Trophoblast cell (in vitro differentiated cells and primary cell): Measurements from ENCODE around the gene C5AR2.

ENCODE experiments used
- DNase-seq, 2 donors: peaks; one replicate each; pipeline ENCODE4 v3.0.0-alpha.2; 2016
- H2AFZ ChIP-seq: 2 replicates; pipeline ENCODE4 v1.6.1; 2013; ENCODE audit warnings: low read length, moderate library complexity, mild to moderate bottlenecking; ENCODE audit not compliant: insufficient read depth, poor library complexity
- H2AK5ac ChIP-seq: 2 replicates; pipeline ENCODE4 v1.6.1; 2013; ENCODE audit warnings: mild to moderate bottlenecking, low read length
- H2BK120ac ChIP-seq: 2 replicates; pipeline ENCODE4 v1.6.1; 2013; ENCODE audit warnings: low read length, mild to moderate bottlenecking, moderate library complexity; ENCODE audit not compliant: insufficient read depth, poor library complexity
- H2BK12ac ChIP-seq: 2 replicates; pipeline ENCODE4 v1.6.1; 2013; ENCODE audit warnings: mild to moderate bottlenecking, low read length, moderate library complexity
- H2BK5ac ChIP-seq: 2 replicates; pipeline ENCODE4 v1.6.1; 2013; ENCODE audit warnings: low read length, low read depth, moderate library complexity, mild to moderate bottlenecking; ENCODE audit not compliant: poor library complexity
- H3K14ac ChIP-seq: 2 replicates; pipeline ENCODE4 v1.6.1; 2013; ENCODE audit warnings: mild to moderate bottlenecking, low read length
- H3K18ac ChIP-seq: 2 replicates; pipeline ENCODE4 v1.6.1; 2013; ENCODE audit warnings: mild to moderate bottlenecking, low read length
- H3K23ac ChIP-seq: 2 replicates; pipeline ENCODE4 v1.6.1; 2013; ENCODE audit warnings: low read length
- H3K27ac ChIP-seq: 2 replicates; pipeline ENCODE4 v1.5.1; 2013; ENCODE audit warnings: low read depth, mild to moderate bottlenecking, inconsistent platforms, low read length, moderate library complexity
- H3K27me3 ChIP-seq: 2 replicates; pipeline ENCODE4 v1.6.1; 2013; ENCODE audit warnings: inconsistent platforms, mild to moderate bottlenecking, low read length, moderate library complexity; ENCODE audit not compliant: insufficient read depth
- H3K36me3 ChIP-seq, 2 experiments: 1 replicate in 1 of 2; 2 replicates in 1 of 2; pipeline ENCODE4 v1.6.1; 2013; ENCODE audit warnings: low read length in 2 of 2, mild to moderate bottlenecking in 2 of 2, moderate library complexity in 1 of 2; ENCODE audit not compliant: insufficient read depth in 2 of 2, control insufficient read depth in 1 of 2
- H3K4ac ChIP-seq: 2 replicates; pipeline ENCODE4 v1.6.1; 2013; ENCODE audit warnings: low read depth, mild to moderate bottlenecking, low read length, moderate library complexity
- H3K4me1 ChIP-seq, 2 experiments: 1 replicate in 1 of 2; 2 replicates in 1 of 2; pipeline ENCODE4 v1.6.1; 2013; ENCODE audit warnings: low read length in 2 of 2, mild to moderate bottlenecking in 2 of 2, moderate library complexity in 1 of 2; ENCODE audit not compliant: insufficient read depth in 2 of 2, control insufficient read depth in 1 of 2
- H3K4me2 ChIP-seq: 2 replicates; pipeline ENCODE4 v1.6.1; 2013; ENCODE audit warnings: inconsistent platforms, mild to moderate bottlenecking, low read length, moderate library complexity
- H3K4me3 ChIP-seq: 2 replicates; pipeline ENCODE4 v1.5.1; 2013; ENCODE audit warnings: mild to moderate bottlenecking, low read depth, low read length, inconsistent platforms
- H3K79me1 ChIP-seq: one replicate; pipeline ENCODE4 v1.6.1; 2013; ENCODE audit warnings: low read length
- H3K79me2 ChIP-seq: 2 replicates; pipeline ENCODE4 v1.6.1; 2013; ENCODE audit warnings: low read length, mild to moderate bottlenecking; ENCODE audit not compliant: control insufficient read depth, insufficient read depth, poor library complexity
- H3K9ac ChIP-seq: 2 replicates; pipeline ENCODE4 v1.6.1; 2013; ENCODE audit warnings: mild to moderate bottlenecking, low read length
- H3K9me3 ChIP-seq: 2 replicates; pipeline ENCODE4 v1.6.1; 2013; ENCODE audit warnings: low read depth, mild to moderate bottlenecking, control low read depth, inconsistent platforms, low read length; ENCODE audit not compliant: insufficient read depth
- H4K12ac ChIP-seq: 2 replicates; pipeline ENCODE4 v1.6.1; 2013; ENCODE audit warnings: low read depth, mild to moderate bottlenecking, low read length, moderate library complexity
- H4K8ac ChIP-seq: 2 replicates; pipeline ENCODE4 v1.6.1; 2013; ENCODE audit warnings: low read depth, mild to moderate bottlenecking, low read length, moderate library complexity
- H4K91ac ChIP-seq: one replicate; pipeline ENCODE4 v1.6.1; 2013; ENCODE audit warnings: low read depth, mild to moderate bottlenecking, low read length, moderate library complexity
- WGBS: extraction: QIAGEN DNeasy Blood & Tissue Kit; methylation state at CpG from one replicate; pipeline ENCODE4 v1.1.7; 2013; ENCODE audit warnings: missing lambda C conversion rate; ENCODE audit not compliant: insufficient read length, insufficient coverage; ENCODE audit errors: extremely low coverage; 5-methylcytosine and 5-hydroxymethylcytosine counted together

Gene C5AR2

DNA sequence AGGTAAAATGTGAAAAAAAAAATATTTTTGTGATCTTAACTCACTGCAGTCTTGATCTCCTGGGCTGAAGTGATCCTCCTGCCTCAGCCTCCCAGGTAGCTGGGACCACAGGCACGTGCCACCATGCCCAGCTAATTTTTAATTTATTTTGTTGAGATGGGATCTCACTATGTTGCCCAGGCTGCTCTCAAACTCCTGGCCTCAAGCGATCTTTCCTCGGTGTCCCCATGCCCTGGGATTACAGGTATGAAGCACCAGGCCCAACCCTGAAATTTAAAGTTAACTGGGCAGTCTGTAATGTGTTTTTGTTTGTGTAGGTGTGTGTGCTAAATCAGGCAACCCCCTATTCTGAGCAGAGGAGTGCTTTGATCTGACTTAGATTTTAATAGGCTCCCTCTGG lies 25.7 kb upstream of the C5AR2 start:
- no CpG with 5 or more reads among the region's 3 CpGs for WGBS
- peaks cover 0 to 2% of the 10 kb centered on the region in 2 experiments for H3K4me1 ChIP-seq
- H3K4me2 ChIP-seq = no peak overlapping the region
- H3K79me2 ChIP-seq = no peaks in the 10 kb centered on the region
- H4K12ac ChIP-seq = no peak overlapping the region
- no peak for DNase-seq
- no peak overlapping the region for H3K23ac ChIP-seq
- H3K27ac ChIP-seq = no peak overlapping the region
- no peak overlapping the region for H3K18ac ChIP-seq
- no peak overlapping the region for H2AFZ ChIP-seq
- H3K9ac ChIP-seq = no peak overlapping the region
- no peaks in the 10 kb centered on the region for H3K9me3 ChIP-seq
- no peaks in the 10 kb centered on the region for H3K79me1 ChIP-seq
- H4K8ac ChIP-seq = no peak overlapping the region
- no peak overlapping the region for H2AK5ac ChIP-seq
- no peak overlapping the region for H3K4ac ChIP-seq
- no peaks in the 10 kb centered on the region for H3K27me3 ChIP-seq
- H3K4me3 ChIP-seq = no peak overlapping the region
- no peak overlapping the region for H4K91ac ChIP-seq
- no peaks in the 10 kb centered on the region for H3K36me3 ChIP-seq
- no peak overlapping the region for H3K14ac ChIP-seq
- H2BK5ac ChIP-seq = no peak overlapping the region
- no peak overlapping the region for H2BK120ac ChIP-seq
- H2BK12ac ChIP-seq = no peak overlapping the region

DNA sequence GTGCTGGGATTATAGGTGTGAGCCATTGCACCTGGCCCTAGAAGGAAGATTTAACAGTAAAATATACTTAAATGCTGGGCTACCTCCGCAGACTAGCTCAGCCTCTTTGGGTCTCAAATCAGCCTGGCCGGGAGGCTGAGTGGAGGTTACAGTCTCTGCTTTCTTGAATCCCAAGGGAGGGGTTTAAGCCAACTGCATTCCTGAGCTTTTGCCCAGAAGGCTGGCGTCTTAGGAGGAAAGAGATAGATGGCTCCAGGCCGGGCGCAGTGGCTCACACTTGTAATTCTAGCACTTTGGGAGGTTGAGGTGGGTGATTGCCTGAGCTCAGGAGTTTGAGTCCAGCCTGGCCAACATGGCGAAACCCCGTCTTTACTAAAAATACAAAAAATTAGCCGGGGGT lies 22.9 kb upstream of the C5AR2 start:
- Histone ChIP-seq H3K23ac (no peak overlapping the region), H2BK12ac (no peak overlapping the region), H3K79me1 (no peaks in the 10 kb centered on the region), H3K36me3 (no peaks in the 10 kb centered on the region), H4K12ac (no peak overlapping the region), H3K4me3 (no peak overlapping the region), H2AK5ac (no peak overlapping the region), H3K14ac (no peak overlapping the region), H3K9ac (no peak overlapping the region), H3K79me2 (no peaks in the 10 kb centered on the region), H3K27ac (no peak overlapping the region), H3K4me1 (peaks cover 0 to 2% of the 10 kb centered on the region in 2 experiments), H2AFZ (no peak overlapping the region), H4K91ac (no peak overlapping the region), H3K18ac (no peak overlapping the region), H2BK120ac (no peak overlapping the region), H4K8ac (no peak overlapping the region), H2BK5ac (no peak overlapping the region), H3K4ac (no peak overlapping the region), H3K4me2 (no peak overlapping the region), H3K27me3 (no peaks in the 10 kb centered on the region), H3K9me3 (no peaks in the 10 kb centered on the region)
- WGBS = no CpG with 5 or more reads among the region's 8 CpGs
- DNase-seq = no peak

DNA sequence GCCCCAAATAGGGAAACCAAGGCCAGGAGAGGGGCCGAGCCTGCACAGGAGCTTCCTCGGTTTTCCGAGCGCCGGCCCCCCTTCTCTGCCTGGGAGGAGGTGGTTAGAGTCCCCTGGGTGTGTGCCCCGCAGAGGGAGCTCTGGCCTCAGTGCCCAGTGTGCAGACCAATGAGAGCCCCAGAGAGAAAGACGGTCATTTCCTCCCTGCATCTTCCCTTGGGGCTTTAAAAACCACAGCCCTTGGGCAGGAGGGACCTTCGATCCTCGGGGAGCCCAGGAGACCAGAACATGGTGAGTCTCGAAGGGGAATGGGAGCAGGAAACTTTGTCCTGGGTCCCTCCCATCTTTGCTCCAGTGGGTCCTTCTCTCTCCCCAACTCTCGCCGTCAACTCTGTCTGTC lies 22.4 kb upstream of the C5AR2 start, which contains the start of gene C5AR1:
C5AR1 (plus strand) TSS at position 254 of the 400 bp plus-strand sequence; CDS start at position 289, 35 bp downstream.
- Histone ChIP-seq H3K18ac (no peak within 1 kb of the TSS), H2BK120ac (no peak within 1 kb of the TSS), H2AFZ (no peak within 1 kb of the TSS), H3K9me3 (no peaks in the 10 kb centered on the region), H3K79me1 (no peaks in the 10 kb centered on the region), H3K4ac (no peak within 1 kb of the TSS), H4K8ac (no peak within 1 kb of the TSS), H3K27ac (no peak within 1 kb of the TSS), H3K4me3 (no peak within 1 kb of the TSS), H2BK5ac (no peak within 1 kb of the TSS), H2AK5ac (no peak within 1 kb of the TSS), H2BK12ac (no peak within 1 kb of the TSS), H3K27me3 (no peaks in the 10 kb centered on the region), H4K12ac (no peak within 1 kb of the TSS), H3K4me2 (no peak within 1 kb of the TSS), H3K23ac (no peak within 1 kb of the TSS), H3K4me1 (peaks cover 0 to 2% of the 10 kb centered on the region in 2 experiments), H3K14ac (no peak within 1 kb of the TSS), H3K36me3 (no peaks in the 10 kb centered on the region), H4K91ac (no peak within 1 kb of the TSS), H3K79me2 (no peaks in the 10 kb centered on the region), H3K9ac (no peak within 1 kb of the TSS)
- WGBS = no CpG with 5 or more reads among the region's 12 CpGs
- no peak for DNase-seq

DNA sequence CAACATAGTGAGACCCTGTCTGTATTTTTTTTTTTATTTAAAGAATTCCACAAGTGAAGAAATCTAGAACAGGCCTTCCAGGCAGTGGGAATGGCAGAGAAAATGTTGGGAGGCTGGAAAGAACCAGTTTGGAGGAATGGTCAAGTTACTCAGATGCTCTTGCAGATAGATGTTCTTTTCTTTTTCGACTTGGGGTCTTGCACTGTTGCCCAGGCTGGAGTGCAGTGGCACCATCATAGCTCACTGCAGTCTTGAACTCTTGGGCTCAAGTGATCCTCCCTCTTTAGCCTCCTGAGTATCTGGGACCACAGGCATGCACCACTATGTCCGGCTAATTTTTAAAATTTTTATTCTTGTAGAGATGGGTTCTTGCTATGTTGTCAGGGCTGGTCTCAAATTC lies 21.7 kb upstream of the C5AR2 start:
- H3K4ac ChIP-seq = no peak overlapping the region
- no peak overlapping the region for H2AFZ ChIP-seq
- no peaks in the 10 kb centered on the region for H3K79me1 ChIP-seq
- H3K27me3 ChIP-seq = no peaks in the 10 kb centered on the region
- H2BK120ac ChIP-seq = no peak overlapping the region
- WGBS = no CpG with 5 or more reads among the region's 2 CpGs
- H3K4me2 ChIP-seq = no peak overlapping the region
- H4K91ac ChIP-seq = no peak overlapping the region
- no peak overlapping the region for H2BK5ac ChIP-seq
- H3K36me3 ChIP-seq = no peaks in the 10 kb centered on the region
- H3K27ac ChIP-seq = no peak overlapping the region
- H4K12ac ChIP-seq = no peak overlapping the region
- no peak overlapping the region for H3K23ac ChIP-seq
- H2BK12ac ChIP-seq = no peak overlapping the region
- no peak overlapping the region for H3K9ac ChIP-seq
- H3K79me2 ChIP-seq = no peaks in the 10 kb centered on the region
- no peak overlapping the region for H3K14ac ChIP-seq
- H3K9me3 ChIP-seq = no peaks in the 10 kb centered on the region
- no peak overlapping the region for H3K4me3 ChIP-seq
- peaks cover 0 to 2% of the 10 kb centered on the region in 2 experiments for H3K4me1 ChIP-seq
- H4K8ac ChIP-seq = no peak overlapping the region
- H3K18ac ChIP-seq = no peak overlapping the region
- no peak overlapping the region for H2AK5ac ChIP-seq
- peak in 1 of 2 donors; percentile 82 for DNase-seq
